H1 (cell line): ENCODE data around the gene GRIN2C. TPM values are rescaled to one million over a fixed set of nuclear protein-coding genes. Genes with fewer than 3 reads are reported as not detected.

Experiments
- CTCF ChIA-PET: fragments of 300-600 bp; sonication (Branson Sonifier 250); formaldehyde crosslinking; loops from one replicate; lab custom pipeline; 2021; ENCODE audit not compliant: partially characterized antibody; lab: Charles Lee
- POLR2A ChIA-PET: fragments of 300-600 bp; sonication (Branson Sonifier 250); formaldehyde crosslinking; loops from one replicate; lab custom pipeline; 2021; ENCODE audit warnings: inconsistent platforms; ENCODE audit not compliant: partially characterized antibody; lab: Charles Lee
- DNase-seq, 2 experiments: peaks; one replicate each; pipeline versions ENCODE4 v3.0.0 to v3.0.0-alpha.2; 2010 to 2022; ENCODE audit warnings: low spot score in 2 of 2, low read depth in 1 of 2, mixed read lengths in 1 of 2
- FAIRE-seq: peaks from 2 replicates; lab custom pipeline; 2011; peaks lifted over from hg19 to GRCh38; lab: Jason Lieb, UNC
- H2AFZ ChIP-seq: 2 replicates; pipeline ENCODE4 v1.8.1; 2012; ENCODE audit warnings: low read length, inconsistent platforms
- H2AK5ac ChIP-seq: 2 replicates; pipeline ENCODE4 v1.6.1; 2013; ENCODE audit warnings: low read depth, low read length
- H2BK120ac ChIP-seq: replicated peaks from 2 replicates; pipeline ENCODE3; 2013; ENCODE audit warnings: low read depth, low read length, inconsistent platforms
- H2BK12ac ChIP-seq: 2 replicates; pipeline ENCODE4 v1.6.1; 2013; ENCODE audit warnings: low read depth, low read length
- H2BK15ac ChIP-seq: 2 replicates; pipeline ENCODE4 v1.6.1; 2013; ENCODE audit warnings: low read length
- H2BK20ac ChIP-seq: 2 replicates; pipeline ENCODE4 v1.6.1; 2013; ENCODE audit warnings: low read length
- H2BK5ac ChIP-seq: 2 replicates; pipeline ENCODE4 v1.6.1; 2013; ENCODE audit warnings: low read depth, low read length
- H3K14ac ChIP-seq: 2 replicates; pipeline ENCODE4 v1.6.1; 2013; ENCODE audit warnings: inconsistent platforms; ENCODE audit not compliant: insufficient read length
- H3K18ac ChIP-seq: 2 replicates; pipeline ENCODE4 v1.6.1; 2013; ENCODE audit warnings: low read length; ENCODE audit errors: extremely low read depth
- H3K23ac ChIP-seq: 2 replicates; pipeline ENCODE4 v1.6.1; 2013; ENCODE audit warnings: inconsistent platforms; ENCODE audit not compliant: insufficient read length
- H3K23me2 ChIP-seq: 2 replicates; pipeline ENCODE4 v1.6.1; 2013; ENCODE audit warnings: low read depth, low read length
- H3K27ac ChIP-seq: 2 replicates; pipeline ENCODE4 v1.6.1; 2011; ENCODE audit warnings: low read depth, low read length, inconsistent platforms
- H3K27me3 ChIP-seq, 4 experiments: replicated peaks in 1 of 4; 1 replicate in 1 of 4; 2 replicates in 3 of 4; pipeline versions ENCODE4 v1.6.1 to v1.8.1; 2011 to 2013; ENCODE audit warnings: low read length in 3 of 4, mild to moderate bottlenecking in 3 of 4, inconsistent platforms in 2 of 4, mixed read lengths in 2 of 4, moderate library complexity in 1 of 4; ENCODE audit not compliant: control insufficient read depth in 3 of 4, insufficient read depth in 3 of 4; ENCODE audit errors: extremely low read depth in 1 of 4
- H3K36me3 ChIP-seq, 4 experiments: 2 replicates each; pipeline versions ENCODE4 v1.6.1 to v1.8.1; 2011 to 2013; ENCODE audit warnings: mild to moderate bottlenecking in 4 of 4, low read length in 3 of 4, moderate library complexity in 2 of 4, control low read depth in 1 of 4, inconsistent platforms in 1 of 4; ENCODE audit not compliant: insufficient read depth in 4 of 4, control insufficient read depth in 2 of 4
- H3K4ac ChIP-seq: replicated peaks from 2 replicates; pipeline ENCODE3; 2013; ENCODE audit warnings: low read length, low read depth, mixed read lengths, inconsistent platforms; ENCODE audit not compliant: insufficient read length
- H3K4me1 ChIP-seq, 4 experiments: replicated peaks in 1 of 4; 1 replicate in 1 of 4; 2 replicates in 3 of 4; pipeline versions ENCODE4 v1.6.1 to v1.8.1; 2011 to 2013; ENCODE audit warnings: low read length in 3 of 4, inconsistent platforms in 2 of 4, mixed read lengths in 1 of 4; ENCODE audit not compliant: insufficient read depth in 4 of 4, control insufficient read depth in 3 of 4
- H3K4me2 ChIP-seq, 2 experiments: 2 replicates each; pipeline versions ENCODE4 v1.6.1 to v1.8.1; 2011 to 2013; ENCODE audit warnings: low read depth in 2 of 2, low read length in 2 of 2, control low read depth in 1 of 2, inconsistent platforms in 1 of 2, mild to moderate bottlenecking in 1 of 2; ENCODE audit not compliant: insufficient read depth in 1 of 2
- H3K4me3 ChIP-seq, 4 experiments: fragments of 200-600, 300-600 bp in 1 of 4; sonication (generic), shearing (Covaris generic), sonication (Bioruptor Twin) in 1 of 4; 2 replicates each; pipeline versions ENCODE4 v1.5.1 to v1.8.1; 2011 to 2016; ENCODE audit warnings: low read length in 4 of 4, low read depth in 3 of 4, control low read depth in 2 of 4, inconsistent platforms in 2 of 4, mild to moderate bottlenecking in 2 of 4, mixed read lengths in 1 of 4, moderate library complexity in 1 of 4; ENCODE audit not compliant: insufficient read depth in 2 of 4; ENCODE audit errors: extremely low read depth in 1 of 4
- H3K56ac ChIP-seq: replicated peaks from 2 replicates; pipeline ENCODE3; 2013; ENCODE audit warnings: low read depth, mild to moderate bottlenecking, mixed read lengths, low read length, inconsistent platforms; ENCODE audit not compliant: insufficient read length
- H3K79me1 ChIP-seq: 2 replicates; pipeline ENCODE4 v1.6.1; 2013; ENCODE audit warnings: low read depth, low read length, control low read depth
- H3K79me2 ChIP-seq, 2 experiments: 2 replicates each; pipeline versions ENCODE4 v1.6.1 to v1.8.1; 2012 to 2013; ENCODE audit warnings: low read length in 2 of 2, mild to moderate bottlenecking in 2 of 2, inconsistent platforms in 1 of 2; ENCODE audit not compliant: insufficient read depth in 2 of 2, control insufficient read depth in 1 of 2
- H3K9ac ChIP-seq, 4 experiments: replicated peaks in 1 of 4; 1 replicate in 1 of 4; 2 replicates in 3 of 4; pipeline versions ENCODE4 v1.6.1 to v1.8.1; 2011 to 2013; ENCODE audit warnings: low read depth in 3 of 4, low read length in 3 of 4, control low read depth in 2 of 4, mild to moderate bottlenecking in 2 of 4, moderate library complexity in 2 of 4, inconsistent platforms in 1 of 4; ENCODE audit errors: extremely low read depth in 1 of 4
- H3K9me3 ChIP-seq, 2 experiments: 2 replicates each; pipeline versions ENCODE4 v1.6.1 to v1.8.1; 2012 to 2013; ENCODE audit warnings: mild to moderate bottlenecking in 2 of 2, moderate library complexity in 2 of 2, control low read depth in 1 of 2, inconsistent platforms in 1 of 2, low read depth in 1 of 2, low read length in 1 of 2, mixed read lengths in 1 of 2; ENCODE audit not compliant: insufficient read depth in 2 of 2
- H4K20me1 ChIP-seq, 2 experiments: replicated peaks in 1 of 2; 2 replicates each; pipeline versions ENCODE3 to v1.8.1; 2011 to 2013; ENCODE audit warnings: inconsistent platforms in 2 of 2, low read length in 2 of 2, mild to moderate bottlenecking in 1 of 2; ENCODE audit not compliant: insufficient read depth in 2 of 2, control insufficient read depth in 1 of 2
- H4K5ac ChIP-seq: 2 replicates; pipeline ENCODE4 v1.6.1; 2013; ENCODE audit warnings: low read length, low read depth, mixed read lengths, inconsistent platforms; ENCODE audit not compliant: insufficient read length
- H4K8ac ChIP-seq: 2 replicates; pipeline ENCODE4 v1.8.0; 2013; ENCODE audit warnings: mild to moderate bottlenecking, moderate library complexity, low read length, inconsistent platforms; ENCODE audit not compliant: insufficient read depth; ENCODE audit errors: extremely low read depth
- H4K91ac ChIP-seq: replicated peaks from 2 replicates; pipeline ENCODE3; 2013; ENCODE audit warnings: low read length, mixed read lengths, inconsistent platforms; ENCODE audit not compliant: insufficient read length
- BACH1 ChIP-seq: IDR thresholded peaks from 2 replicates; pipeline ENCODE4 v1.6.1; 2012; ENCODE audit warnings: low read length, improper control_type of control experiment
- CREB1 ChIP-seq: IDR thresholded peaks from 2 replicates; pipeline ENCODE4 v1.6.1; 2012; ENCODE audit warnings: inconsistent platforms
- CTCF ChIP-seq, 3 experiments: IDR thresholded peaks; 1 replicate in 2 of 3; 2 replicates in 1 of 3; pipeline versions ENCODE4 v1.5.1 to v1.6.1; 2011; ENCODE audit warnings: low read length in 3 of 3, mild to moderate bottlenecking in 3 of 3, inconsistent platforms in 2 of 3, low read depth in 1 of 3, moderate library complexity in 1 of 3; ENCODE audit not compliant: insufficient read depth in 1 of 3; ENCODE audit errors: control extremely low read depth in 1 of 3
- EGR1 ChIP-seq: IDR thresholded peaks from 2 replicates; pipeline ENCODE4 v1.6.1; 2011; ENCODE audit warnings: low read depth, low read length, borderline replicate concordance
- EZH2 ChIP-seq: fragments of 200-600 bp; sonication (generic); IDR thresholded peaks from 2 replicates; pipeline ENCODE4 v1.7.1; 2012; ENCODE audit warnings: low read depth, mild to moderate bottlenecking, moderate library complexity, low read length, inconsistent platforms; ENCODE audit not compliant: severe bottlenecking
- HDAC2 ChIP-seq, 2 experiments: fragments of 300-600 bp in 1 of 2; sonication (generic) in 1 of 2; IDR thresholded peaks; 2 replicates each; pipeline ENCODE4 v1.6.1; 2011 to 2012; ENCODE audit warnings: low read depth in 2 of 2, low read length in 2 of 2, mild to moderate bottlenecking in 2 of 2, moderate library complexity in 2 of 2, borderline replicate concordance in 1 of 2, inconsistent platforms in 1 of 2
- JUN ChIP-seq: IDR thresholded peaks from 2 replicates; pipeline ENCODE4 v1.6.1; 2011; ENCODE audit warnings: low read depth, mild to moderate bottlenecking, improper control_type of control experiment, low read length
- RFX5 ChIP-seq: IDR thresholded peaks from 2 replicates; pipeline ENCODE4 v1.6.1; 2011; ENCODE audit warnings: low read depth, low read length, improper control_type of control experiment, borderline replicate concordance
- SP2 ChIP-seq: IDR thresholded peaks from 2 replicates; pipeline ENCODE4 v1.6.1; 2012; ENCODE audit warnings: mild to moderate bottlenecking, low read length, inconsistent platforms
- WGBS, 2 experiments: shearing (Covaris generic) in 1 of 2; methylation state at CpG; one replicate each; pipeline versions ENCODE4 v1.1.6 to v1.1.7; 2013 to 2015; ENCODE audit warnings: low lambda C conversion rate in 2 of 2, mixed read lengths in 2 of 2, inconsistent platforms in 1 of 2, low coverage in 1 of 2, missing lambda C conversion rate in 1 of 2; ENCODE audit not compliant: insufficient replicate concordance in 2 of 2, insufficient coverage in 1 of 2, insufficient read length in 1 of 2; ENCODE audit errors: extremely low coverage in 1 of 2, missing lambda C conversion rate in 1 of 2; 5-methylcytosine and 5-hydroxymethylcytosine counted together
- polyA plus RNA-seq, 7 experiments: library from polyadenylated mRNA; depleted of rRNA in 3 of 7; stranded (reverse) in 5 of 7; unstranded in 2 of 7; fragments of >200 nt in 5 of 7; fragments of 200-250 nt in 2 of 7; gene quantifications; 1 replicate in 5 of 7; 2 replicates in 1 of 7; 4 replicates in 1 of 7; pipeline versions ENCODE4 v1.2.1 to v1.2.3, GENCODE V29; 2011 to 2013; ENCODE audit warnings: missing spikeins in 2 of 7, mixed read lengths in 2 of 7
- total RNA-seq: library from RNA; stranded (reverse); fragmentation: NEBNext Ultra II Directional; extraction: Animal tissue kit (Norgen Biotek cat#: 25700); gene quantifications from 2 replicates; pipeline ENCODE4 v1.2.1, GENCODE V29; 2021

The GRIN2C gene
- total and polyA plus RNA-seq, 2 of the 8 experiments (the other 6 are each of a cell fraction or from before 2014, with no cell fraction given) = 0.06 to 0.07 TPM

GRCh38 chr17:74792586-74793105 lies 67.0 kb downstream of the GRIN2C start:
- Histone ChIP-seq H3K4me3 (no peak overlapping the region), H2AK5ac (no peak overlapping the region), H3K9me3 (no peaks in the 10 kb centered on the region), H3K4me2 (no peak overlapping the region), H3K27ac (no peak overlapping the region), H2BK12ac (no peak overlapping the region), H2BK120ac (no peak overlapping the region), H3K14ac (no peak overlapping the region), H4K20me1 (peaks cover 3 to 7% of the 10 kb centered on the region in 2 experiments), H3K27me3 (no peaks in the 10 kb centered on the region), H2BK20ac (no peak overlapping the region), H2AFZ (no peak overlapping the region), H3K56ac (no peak overlapping the region), H4K5ac (no peak overlapping the region), H3K36me3 (peaks cover 0 to 16% (median 5%) of the 10 kb centered on the region in 4 experiments; a peak in 6 of 8 replicates), H3K9ac (no peak overlapping the region), H2BK5ac (no peak overlapping the region), H2BK15ac (no peak overlapping the region), H3K18ac (no peak overlapping the region), H4K8ac (no peak overlapping the region), H4K91ac (no peak overlapping the region), H3K4me1 (no peaks in the 10 kb centered on the region; a peak in 1 of 7 replicates), H3K4ac (no peak overlapping the region), H3K79me2 (no peaks in the 10 kb centered on the region), H3K23me2 (no peaks in the 10 kb centered on the region), H3K79me1 (no peaks in the 10 kb centered on the region), H3K23ac (no peak overlapping the region)
- ChIA-PET POLR2A (interaction anchor here (0.9 to 1.8 kb wide), 4 partner anchors 60 to 91 kb away, joined by 3 to 4 read pairs (median 3); no protein-coding TSS in a partner anchor), CTCF (interaction anchor here (1.9 to 99.6 kb wide), 6 partner anchors 7 to 99 kb away, joined by 4 to 2981 read pairs (median 22); partner anchors contain the start of genes FDXR and GRIN2C)
- no peak for DNase-seq
- no peak for FAIRE-seq
- WGBS, 2 experiments = 90% methylated on average over 12 of the region's 12 CpGs; no CpG with 5 or more reads in 1 of the 2 experiments
- TF ChIP-seq EGR1 = no peak
- TF ChIP-seq HDAC2 (IDR thresholded peaks at IDR 0.05; ENCODE audit: borderline replicate concordance in 1 of 2, low read depth in 2 of 2, low read length in 2 of 2) = no peak
- TF ChIP-seq RFX5 = no peak
- no peak for TF ChIP-seq EZH2
- TF ChIP-seq CTCF (IDR thresholded peaks at IDR 0.05; ENCODE audit: control extremely low read depth in 1 of 3, insufficient read depth in 1 of 3, low read depth in 1 of 3, low read length in 3 of 3) = no peak
- TF ChIP-seq JUN = no peak
- no peak for TF ChIP-seq SP2
- no peak for TF ChIP-seq CREB1
- no peak for TF ChIP-seq BACH1
